ENCODE results near the gene UCN2.

DNA sequence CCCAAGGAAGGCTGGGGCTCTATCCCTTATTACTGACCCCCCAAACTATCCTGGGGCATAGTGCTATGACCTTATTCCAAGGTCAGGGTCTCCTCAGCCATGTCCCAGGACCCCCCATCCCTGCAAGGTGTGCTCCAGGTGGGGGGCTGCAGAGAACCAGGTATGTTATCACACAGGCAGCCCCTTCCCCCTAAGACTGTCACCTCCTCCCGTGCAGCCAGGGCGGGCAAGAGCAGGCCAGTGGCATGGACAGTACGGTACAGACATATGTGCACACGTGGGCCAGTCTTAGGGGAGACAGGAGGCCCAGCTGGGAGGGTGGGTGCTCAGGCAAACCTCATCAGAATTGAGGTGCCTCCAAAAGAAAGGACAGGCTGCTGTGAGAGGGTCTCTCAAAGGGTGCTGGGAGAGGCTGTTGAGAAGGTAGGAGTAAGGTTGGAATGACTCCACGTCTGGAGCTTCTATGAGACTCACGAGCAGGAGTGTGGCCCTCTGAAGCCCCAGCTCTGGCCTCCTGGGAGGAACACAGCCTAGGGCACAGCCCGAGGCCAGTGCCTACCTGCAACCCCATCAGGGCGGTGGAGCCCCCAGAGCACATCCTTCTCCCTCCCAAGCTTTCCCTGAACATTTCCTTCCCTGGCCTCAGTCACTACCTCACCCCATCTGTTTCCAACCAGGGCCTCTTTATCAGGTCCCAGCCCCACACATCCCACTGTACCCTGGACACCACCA, 33.3 kb upstream of the UCN2 start:
- TF ChIP-seq, protein P1, sequence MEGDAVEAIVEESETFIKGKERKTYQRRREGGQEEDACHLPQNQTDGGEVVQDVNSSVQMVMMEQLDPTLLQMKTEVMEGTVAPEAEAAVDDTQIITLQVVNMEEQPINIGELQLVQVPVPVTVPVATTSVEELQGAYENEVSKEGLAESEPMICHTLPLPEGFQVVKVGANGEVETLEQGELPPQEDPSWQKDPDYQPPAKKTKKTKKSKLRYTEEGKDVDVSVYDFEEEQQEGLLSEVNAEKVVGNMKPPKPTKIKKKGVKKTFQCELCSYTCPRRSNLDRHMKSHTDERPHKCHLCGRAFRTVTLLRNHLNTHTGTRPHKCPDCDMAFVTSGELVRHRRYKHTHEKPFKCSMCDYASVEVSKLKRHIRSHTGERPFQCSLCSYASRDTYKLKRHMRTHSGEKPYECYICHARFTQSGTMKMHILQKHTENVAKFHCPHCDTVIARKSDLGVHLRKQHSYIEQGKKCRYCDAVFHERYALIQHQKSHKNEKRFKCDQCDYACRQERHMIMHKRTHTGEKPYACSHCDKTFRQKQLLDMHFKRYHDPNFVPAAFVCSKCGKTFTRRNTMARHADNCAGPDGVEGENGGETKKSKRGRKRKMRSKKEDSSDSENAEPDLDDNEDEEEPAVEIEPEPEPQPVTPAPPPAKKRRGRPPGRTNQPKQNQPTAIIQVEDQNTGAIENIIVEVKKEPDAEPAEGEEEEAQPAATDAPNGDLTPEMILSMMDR (IDR thresholded peaks at IDR 0.05) = no peak
- TF ChIP-seq EP300 (IDR thresholded peaks at IDR 0.05) = no peak
- TF ChIP-seq POLR2A (IDR thresholded peaks at IDR 0.05) = no peak
